ENCODE results near the gene GPSM1. TPM values are rescaled to one million over a fixed set of nuclear protein-coding genes. Genes with fewer than 3 reads are reported as not detected.
A peak's percentile ranks its signal among the peaks of the same experiment; 100 is the strongest.
"Not testable (repeated sequence)": the region's sequence is repeated elsewhere in the genome, so short reads cannot be mapped to it uniquely, and the experiment has no call there.

GPSM1 gene
- total and polyA plus RNA-seq, 7 experiments from 2014 or later, result 0.87 to 11.5 (median 8.4) TPM

DNA sequence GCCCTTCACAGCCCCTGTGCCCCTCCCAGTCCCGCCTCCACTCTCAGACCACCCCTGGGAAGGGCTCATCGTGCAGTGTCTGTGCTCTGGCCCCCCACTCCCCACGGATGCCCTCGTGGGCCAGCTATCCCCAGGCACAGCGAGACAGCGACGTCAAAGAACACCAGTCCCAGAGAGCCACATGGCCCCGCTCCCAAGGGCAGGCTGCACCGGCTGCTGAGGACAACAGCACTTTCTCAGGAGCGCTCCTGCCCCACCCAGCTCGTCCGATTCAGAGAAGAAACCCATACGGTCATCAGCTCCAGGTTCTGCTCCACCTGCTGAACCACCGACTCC, 77.4 kb downstream of the GPSM1 start:
- peaks cover 38 to 42% of the 10 kb centered on the region in 2 donors for H3K4me1 ChIP-seq (ENCODE audit: control insufficient read depth in 2 of 2, insufficient read depth in 2 of 2, low read length in 2 of 2)
- Mint-ChIP-seq H3K9me3 (no peaks in the 10 kb centered on the region), H3K27me3 (no peaks in the 10 kb centered on the region), H3K4me3 (peak overlapping the region in 9 of 10 donors; percentile 57 to 76 (median 62)), H3K4me1 (peaks cover 44 to 70% (median 54%) of the 10 kb centered on the region in 7 donors), H3K36me3 (peaks cover 0 to 43% (median 7%) of the 10 kb centered on the region in 5 donors), H3K27ac (peak overlapping the region; percentile 73 to 88 (median 81))
- intact Hi-C loops (cut with micrococcal nuclease), result loop anchor here (5.0 to 10.0 kb wide), 4 partner anchors 130 to 497 kb away; partner anchors contain the start of genes CAMSAP1 (in 1 of the 2) and NOTCH1 (in 1 of the 2)
- peak overlapping the region; percentile 68 for H3K27ac ChIP-seq (ENCODE audit: low read depth, low read length)
- DNase-seq (no peak), ATAC-seq (no peak)
- peaks cover 0 to 41% (median 4%) of the 10 kb centered on the region in 3 experiments for H3K36me3 ChIP-seq (ENCODE audit: control insufficient read depth in 2 of 3, insufficient read depth in 3 of 3, low read length in 3 of 3)
- H3K4me3 ChIP-seq (ENCODE audit: low read length), result peak overlapping the region; percentile 20
- no peaks in the 10 kb centered on the region for H3K9me3 ChIP-seq (ENCODE audit: control insufficient read depth in 2 of 3, low read length in 3 of 3)
- no peaks in the 10 kb centered on the region for H3K27me3 ChIP-seq (ENCODE audit: control insufficient read depth in 2 of 2, insufficient read depth in 2 of 2, low read length in 2 of 2)
- ChIA-PET CTCF (no interaction called here), POLR2A (no interaction called here)

DNA sequence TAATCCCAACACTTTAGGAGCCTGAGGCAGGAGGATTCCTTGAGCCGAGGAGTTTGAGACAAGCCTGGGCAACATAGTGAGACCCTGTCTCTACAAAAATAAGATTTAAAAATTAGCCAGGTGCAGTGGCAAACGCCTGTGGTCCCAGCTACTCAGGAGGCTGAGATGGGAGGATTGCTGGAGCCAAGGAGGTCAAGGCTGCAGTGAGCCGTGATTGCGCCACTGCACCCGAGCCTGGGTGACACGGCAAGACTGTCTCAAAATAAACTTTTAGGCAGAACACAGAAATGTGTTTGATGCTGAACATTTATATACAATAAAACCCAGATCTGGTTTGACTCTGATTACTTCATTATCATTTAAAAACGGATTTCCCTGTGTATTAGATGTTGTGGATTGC, 78.1 kb downstream of the GPSM1 start:
- H3K27me3 ChIP-seq (ENCODE audit: control insufficient read depth in 2 of 2, insufficient read depth in 2 of 2, low read length in 2 of 2), result no peaks in the 10 kb centered on the region
- peak overlapping the region in 2 of 10 donors; percentile 37 to 59 for H3K4me3 Mint-ChIP-seq
- H3K36me3 Mint-ChIP-seq, result peaks cover 0 to 45% (median 7%) of the 10 kb centered on the region in 5 donors
- peaks cover 36 to 41% of the 10 kb centered on the region in 2 donors for H3K4me1 ChIP-seq (ENCODE audit: control insufficient read depth in 2 of 2, insufficient read depth in 2 of 2, low read length in 2 of 2)
- peak overlapping the region; percentile 19 for H3K27ac ChIP-seq (ENCODE audit: low read depth, low read length)
- CTCF ChIA-PET, result no interaction called here
- no peak overlapping the region for H3K4me3 ChIP-seq (ENCODE audit: low read length)
- no peaks in the 10 kb centered on the region for H3K27me3 Mint-ChIP-seq
- ATAC-seq, result no peak
- no peaks in the 10 kb centered on the region for H3K9me3 ChIP-seq (ENCODE audit: control insufficient read depth in 2 of 3, low read length in 3 of 3)
- H3K36me3 ChIP-seq (ENCODE audit: control insufficient read depth in 2 of 3, insufficient read depth in 3 of 3, low read length in 3 of 3), result peaks cover 0 to 41% (median 4%) of the 10 kb centered on the region in 3 experiments
- H3K9me3 Mint-ChIP-seq, result no peaks in the 10 kb centered on the region
- DNase-seq, result no peak
- H3K27ac Mint-ChIP-seq, result peak overlapping the region in 3 of 9 donors; percentile 48 to 81 (median 78)
- peaks cover 46 to 73% (median 55%) of the 10 kb centered on the region in 7 donors for H3K4me1 Mint-ChIP-seq
- intact Hi-C loops (cut with micrococcal nuclease), result loop anchor here (10.0 kb wide), 2 partner anchors 129 to 139 kb away; partner anchors contain the start of gene NOTCH1 (in 1 of the 2)
- POLR2A ChIA-PET, result interaction anchor here (0.9 kb wide), 1 partner anchor 93 kb away, joined by 3 read pairs; no protein-coding TSS in a partner anchor

DNA sequence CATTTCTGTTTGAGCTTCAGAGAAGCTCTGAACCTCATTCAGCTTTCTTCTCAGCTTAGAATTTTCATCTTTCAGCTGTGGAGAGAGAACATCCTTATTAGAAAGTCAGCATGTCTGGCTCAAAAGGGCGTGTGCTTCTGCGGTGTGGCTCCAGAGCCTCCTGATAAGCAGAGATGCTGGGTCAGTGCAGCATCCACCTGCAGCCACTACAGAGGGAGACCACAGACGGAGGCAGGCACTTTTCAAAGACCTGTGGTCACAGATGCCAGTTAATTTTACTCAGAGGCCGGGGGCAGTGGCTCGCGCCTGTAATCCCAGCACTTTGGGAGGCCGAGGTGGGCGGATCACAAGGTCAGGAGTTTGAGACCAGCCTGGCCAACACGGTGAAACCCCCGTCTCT, 78.6 kb downstream of the GPSM1 start:
- H3K27ac Mint-ChIP-seq, result peak overlapping the region in 1 of 9 donors; percentile 48
- not testable (repeated sequence) for H3K27ac ChIP-seq (ENCODE audit: low read depth, low read length)

DNA sequence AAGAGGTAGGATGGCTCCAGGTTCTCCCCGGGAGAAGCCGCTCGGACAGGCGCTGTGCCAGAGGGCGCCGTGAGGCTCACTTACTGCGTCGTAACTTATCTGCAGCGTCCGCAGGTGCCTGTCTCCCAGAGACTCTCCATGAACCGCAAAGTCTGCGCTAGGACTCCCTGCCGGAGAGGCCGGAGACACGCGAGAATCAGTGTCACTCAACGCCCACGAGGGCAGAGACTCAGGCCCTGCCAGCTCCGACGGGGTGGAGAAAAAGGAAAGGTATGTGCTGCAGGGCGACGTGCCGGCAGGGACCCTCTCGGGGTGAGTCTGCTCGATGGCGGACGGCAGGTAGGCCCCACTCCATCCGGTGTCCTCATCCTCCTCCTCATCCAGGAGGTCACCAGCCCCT, 79.7 kb downstream of the GPSM1 start:
- DNase-seq; H3K27ac ChIP-seq (ENCODE audit: low read depth, low read length); ATAC-seq; CTCF ChIA-PET; H3K27me3 ChIP-seq (ENCODE audit: control insufficient read depth in 2 of 2, insufficient read depth in 2 of 2, low read length in 2 of 2); H3K9me3 ChIP-seq (ENCODE audit: control insufficient read depth in 2 of 3, low read length in 3 of 3); H3K4me3 ChIP-seq (ENCODE audit: low read length); H3K27me3 Mint-ChIP-seq; H3K9me3 Mint-ChIP-seq: not testable (repeated sequence)
- peaks cover 48 to 74% (median 59%) of the 10 kb centered on the region in 7 donors for H3K4me1 Mint-ChIP-seq
- peak overlapping the region in 1 of 10 donors; percentile 64 for H3K4me3 Mint-ChIP-seq
- H3K27ac Mint-ChIP-seq, result peak overlapping the region in 2 of 9 donors; percentile 21 to 47
- H3K36me3 Mint-ChIP-seq, result peaks cover 0 to 45% (median 7%) of the 10 kb centered on the region in 5 donors
- Histone ChIP-seq H3K4me1 (ENCODE audit: control insufficient read depth in 2 of 2, insufficient read depth in 2 of 2, low read length in 2 of 2) (peaks cover 44 to 49% of the 10 kb centered on the region in 2 donors), H3K36me3 (ENCODE audit: control insufficient read depth in 2 of 3, insufficient read depth in 3 of 3, low read length in 3 of 3) (peaks cover 0 to 42% (median 4%) of the 10 kb centered on the region in 3 experiments)
- POLR2A ChIA-PET, result interaction anchor here (0.7 kb wide), 1 partner anchor 26 kb away, joined by 3 read pairs; no protein-coding TSS in a partner anchor
- intact Hi-C loops (cut with micrococcal nuclease), result loop anchor here (10.0 kb wide), 2 partner anchors 128 to 138 kb away; partner anchors contain the start of gene NOTCH1 (in 1 of the 2)

More for the DNA sequence above, 78.6 kb downstream of the GPSM1 start:
- H3K27me3 ChIP-seq (ENCODE audit: control insufficient read depth in 2 of 2, insufficient read depth in 2 of 2, low read length in 2 of 2); DNase-seq; H3K9me3 ChIP-seq (ENCODE audit: control insufficient read depth in 2 of 3, low read length in 3 of 3); ATAC-seq; H3K27me3 Mint-ChIP-seq; CTCF ChIA-PET; H3K9me3 Mint-ChIP-seq; H3K4me3 ChIP-seq (ENCODE audit: low read length): not testable (repeated sequence)
- Histone ChIP-seq H3K4me1 (ENCODE audit: control insufficient read depth in 2 of 2, insufficient read depth in 2 of 2, low read length in 2 of 2) (peaks cover 35 to 38% of the 10 kb centered on the region in 2 donors), H3K36me3 (ENCODE audit: control insufficient read depth in 2 of 3, insufficient read depth in 3 of 3, low read length in 3 of 3) (peaks cover 0 to 46% (median 4%) of the 10 kb centered on the region in 3 experiments)
- H3K36me3 Mint-ChIP-seq, result peaks cover 0 to 45% (median 7%) of the 10 kb centered on the region in 5 donors
- H3K4me1 Mint-ChIP-seq, result peaks cover 46 to 71% (median 55%) of the 10 kb centered on the region in 7 donors
- intact Hi-C loops (cut with micrococcal nuclease), result loop anchor here (10.0 kb wide), 2 partner anchors 129 to 139 kb away; partner anchors contain the start of gene NOTCH1 (in 1 of the 2)
- peak overlapping the region in 1 of 10 donors; percentile 37 for H3K4me3 Mint-ChIP-seq
- POLR2A ChIA-PET, result interaction anchor here (0.9 kb wide), 1 partner anchor 93 kb away, joined by 3 read pairs; no protein-coding TSS in a partner anchor

DNA sequence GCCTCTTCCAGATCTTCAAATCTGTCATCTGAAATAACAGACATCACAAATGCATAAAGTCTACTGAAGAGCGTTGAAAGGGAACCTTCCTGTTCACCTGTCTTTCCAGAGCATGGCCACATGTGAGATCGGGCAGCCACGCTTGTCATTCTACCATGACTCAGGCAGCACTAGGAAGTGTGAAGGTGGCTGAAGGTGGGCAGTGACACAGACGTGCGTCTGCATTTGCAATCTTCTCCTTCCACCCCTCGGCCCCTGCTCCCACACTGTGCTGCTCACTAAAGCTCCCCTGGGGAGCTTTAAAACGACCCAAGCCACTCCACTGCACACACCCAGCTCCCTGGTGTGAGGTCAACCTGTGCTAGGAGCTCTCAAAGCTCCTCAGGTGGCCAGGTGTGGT, 80.6 kb downstream of the GPSM1 start:
- no peak for DNase-seq
- H3K27me3 ChIP-seq (ENCODE audit: control insufficient read depth in 2 of 2, insufficient read depth in 2 of 2, low read length in 2 of 2), result no peaks in the 10 kb centered on the region
- H3K27ac ChIP-seq (ENCODE audit: low read depth, low read length), result no peak overlapping the region
- Mint-ChIP-seq H3K27me3 (no peaks in the 10 kb centered on the region), H3K4me3 (peak overlapping the region in 5 of 10 donors; percentile 31 to 59 (median 43)), H3K4me1 (peaks cover 50 to 74% (median 57%) of the 10 kb centered on the region in 7 donors), H3K9me3 (no peaks in the 10 kb centered on the region), H3K27ac (peak overlapping the region in 6 of 9 donors; percentile 31 to 78 (median 69)), H3K36me3 (peaks cover 0 to 40% (median 7%) of the 10 kb centered on the region in 5 donors)
- peaks cover 40 to 50% of the 10 kb centered on the region in 2 donors for H3K4me1 ChIP-seq (ENCODE audit: control insufficient read depth in 2 of 2, insufficient read depth in 2 of 2, low read length in 2 of 2)
- POLR2A ChIA-PET, result interaction anchor here (0.5 to 2.1 kb wide), 4 partner anchors 13 to 847 kb away, joined by 3 to 8 read pairs (median 4); partner anchors contain the start of gene NELFB
- no peaks in the 10 kb centered on the region for H3K9me3 ChIP-seq (ENCODE audit: control insufficient read depth in 2 of 3, low read length in 3 of 3)
- no peak overlapping the region for H3K4me3 ChIP-seq (ENCODE audit: low read length)
- CTCF ChIA-PET, result no interaction called here
- H3K36me3 ChIP-seq (ENCODE audit: control insufficient read depth in 2 of 3, insufficient read depth in 3 of 3, low read length in 3 of 3), result peaks cover 4 to 37% (median 4%) of the 10 kb centered on the region in 3 experiments
- intact Hi-C loops (cut with micrococcal nuclease), result loop anchor here (10.0 kb wide), 2 partner anchors 127 to 137 kb away; partner anchors contain the start of gene NOTCH1 (in 1 of the 2)
- ATAC-seq, result no peak
